ENCODE measurements around the gene GDF7.

Gene GDF7

GRCh38 chr2:20666304-20667150, at the start of gene GDF7:
Gene GDF7, plus strand, starts transcription at chr2:20667144. Its CDS starts 96 bp downstream, at chr2:20667240.
- DNase-seq (ENCODE audit: low read depth): no peak

- no peak for DNase-seq (ENCODE audit: low read depth)
Measured at GRCh38 chr2:20617892-20618467, 49.0 kb upstream of the GDF7 start.

- no peak for DNase-seq (ENCODE audit: low read depth)
Measured at GRCh38 chr2:20618468-20618885, 48.5 kb upstream of the GDF7 start.

GRCh38 chr2:20618886-20619521, 47.9 kb upstream of the GDF7 start:
- no peak for DNase-seq (ENCODE audit: low read depth)

- no peak for DNase-seq (ENCODE audit: low read depth)
Measured at GRCh38 chr2:20619624-20620024, 47.3 kb upstream of the GDF7 start.

GRCh38 chr2:20620271-20620681, 46.7 kb upstream of the GDF7 start:
- no peak for DNase-seq (ENCODE audit: low read depth)

- DNase-seq (ENCODE audit: low read depth): no peak
Measured at GRCh38 chr2:20620696-20621365, 46.1 kb upstream of the GDF7 start.

- no peak for DNase-seq (ENCODE audit: low read depth)
Measured at GRCh38 chr2:20621366-20622295, 45.3 kb upstream of the GDF7 start.

GRCh38 chr2:20622296-20622686, 44.7 kb upstream of the GDF7 start:
- DNase-seq (ENCODE audit: low read depth): no peak

- DNase-seq (ENCODE audit: low read depth): no peak
Measured at GRCh38 chr2:20622731-20623130, 44.2 kb upstream of the GDF7 start.

- no peak for DNase-seq (ENCODE audit: low read depth)
Measured at GRCh38 chr2:20623241-20623640, 43.7 kb upstream of the GDF7 start.

GRCh38 chr2:20623741-20624155, 43.2 kb upstream of the GDF7 start:
- no peak for DNase-seq (ENCODE audit: low read depth)

- no peak for DNase-seq (ENCODE audit: low read depth)
Measured at GRCh38 chr2:20624156-20624883, 42.6 kb upstream of the GDF7 start.

- DNase-seq (ENCODE audit: low read depth): no peak
Measured at GRCh38 chr2:20624884-20625485, 42.0 kb upstream of the GDF7 start.

- no peak for DNase-seq (ENCODE audit: low read depth)
Measured at GRCh38 chr2:20625491-20626391, 41.2 kb upstream of the GDF7 start.

- DNase-seq (ENCODE audit: low read depth): no peak
Measured at GRCh38 chr2:20626392-20626697, 40.6 kb upstream of the GDF7 start.

GRCh38 chr2:20626698-20627513, 40.0 kb upstream of the GDF7 start:
- no peak for DNase-seq (ENCODE audit: low read depth)

- no peak for DNase-seq (ENCODE audit: low read depth)
Measured at GRCh38 chr2:20627712-20628380, 39.1 kb upstream of the GDF7 start.

Data from stimulated activated CD8-positive, alpha-beta memory T cell treated with anti-CD3 and anti-CD28 coated beads, Interleukin-12 subunit alpha, Interleukin-12 subunit beta, amount 100 ng/mL, for 1 hour (primary cell).